Neural cell (in vitro differentiated cells): ENCODE results near the gene ABCA10.

Source experiments
- CTCF ChIP-seq: fragments of 450-650 bp; IDR thresholded peaks from 2 replicates; pipeline ENCODE4 v1.5.1; 2014; ENCODE audit warnings: antibody characterized with exemption, mild to moderate bottlenecking, moderate library complexity; ENCODE audit not compliant: poor library complexity, severe bottlenecking
- EP300 ChIP-seq: fragments of 450-650 bp; conservative IDR thresholded peaks from 2 replicates; pipeline ENCODE4 v1.6.1; 2014; ENCODE audit warnings: antibody characterized with exemption, mild to moderate bottlenecking, moderate library complexity; ENCODE audit not compliant: poor library complexity, severe bottlenecking
- EZH2 ChIP-seq: fragments of 200-600, 300-800 bp; shearing (Covaris generic), sonication (generic); IDR thresholded peaks from 2 replicates; pipeline ENCODE4 v1.6.1; 2014; ENCODE audit warnings: antibody characterized with exemption, low read length, borderline replicate concordance, mild to moderate bottlenecking; ENCODE audit not compliant: insufficient read depth, poor library complexity, severe bottlenecking
- MXI1 ChIP-seq: fragments of 450-650 bp; conservative IDR thresholded peaks from 2 replicates; pipeline ENCODE4 v1.6.1; 2014; ENCODE audit warnings: antibody characterized with exemption, mild to moderate bottlenecking; ENCODE audit not compliant: poor library complexity, severe bottlenecking
- POLR2AphosphoS5 ChIP-seq: IDR thresholded peaks from 2 replicates; pipeline ENCODE4 v1.6.1; 2012
- RAD21 ChIP-seq: fragments of 450-650 bp; conservative IDR thresholded peaks from 2 replicates; pipeline ENCODE4 v1.6.1; 2014; ENCODE audit warnings: antibody characterized with exemption, mild to moderate bottlenecking, moderate library complexity
- REST ChIP-seq: IDR thresholded peaks from 2 replicates; pipeline ENCODE4 v1.6.1; 2012; ENCODE audit warnings: borderline replicate concordance
- SMC3 ChIP-seq: fragments of 450-650 bp; conservative IDR thresholded peaks from 2 replicates; pipeline ENCODE4 v1.6.1; 2014; ENCODE audit warnings: antibody characterized with exemption, mild to moderate bottlenecking, moderate library complexity; ENCODE audit not compliant: poor library complexity
- TAF1 ChIP-seq: IDR thresholded peaks from 2 replicates; pipeline ENCODE4 v1.6.1; 2012; ENCODE audit warnings: low read depth

GRCh38 chr17:69198238-69198637 is 30.4 kb downstream of the ABCA10 start:
- TF ChIP-seq EZH2 (no peak), CTCF (no peak), EP300 (no peak), POLR2AphosphoS5 (no peak), REST (no peak), TAF1 (no peak), RAD21 (no peak), SMC3 (no peak), MXI1 (no peak)
